K562 treated with DMSO at 1 percent for 24 hours (cell line): ENCODE measurements around the gene ARHGAP4. TPM values are rescaled to one million over a fixed set of nuclear protein-coding genes. Genes with fewer than 3 reads are reported as not detected.

Source experiments
- total RNA-seq: library from RNA; unstranded; fragments of 300-600 nt; gene quantifications from 2 replicates; pipeline ENCODE4 v1.2.3, GENCODE V29; 2022; ENCODE audit warnings: low read depth; ENCODE audit not compliant: insufficient read depth

ARHGAP4 gene
- total RNA-seq = 90.5 and 104 TPM in 2 replicates

DNA sequence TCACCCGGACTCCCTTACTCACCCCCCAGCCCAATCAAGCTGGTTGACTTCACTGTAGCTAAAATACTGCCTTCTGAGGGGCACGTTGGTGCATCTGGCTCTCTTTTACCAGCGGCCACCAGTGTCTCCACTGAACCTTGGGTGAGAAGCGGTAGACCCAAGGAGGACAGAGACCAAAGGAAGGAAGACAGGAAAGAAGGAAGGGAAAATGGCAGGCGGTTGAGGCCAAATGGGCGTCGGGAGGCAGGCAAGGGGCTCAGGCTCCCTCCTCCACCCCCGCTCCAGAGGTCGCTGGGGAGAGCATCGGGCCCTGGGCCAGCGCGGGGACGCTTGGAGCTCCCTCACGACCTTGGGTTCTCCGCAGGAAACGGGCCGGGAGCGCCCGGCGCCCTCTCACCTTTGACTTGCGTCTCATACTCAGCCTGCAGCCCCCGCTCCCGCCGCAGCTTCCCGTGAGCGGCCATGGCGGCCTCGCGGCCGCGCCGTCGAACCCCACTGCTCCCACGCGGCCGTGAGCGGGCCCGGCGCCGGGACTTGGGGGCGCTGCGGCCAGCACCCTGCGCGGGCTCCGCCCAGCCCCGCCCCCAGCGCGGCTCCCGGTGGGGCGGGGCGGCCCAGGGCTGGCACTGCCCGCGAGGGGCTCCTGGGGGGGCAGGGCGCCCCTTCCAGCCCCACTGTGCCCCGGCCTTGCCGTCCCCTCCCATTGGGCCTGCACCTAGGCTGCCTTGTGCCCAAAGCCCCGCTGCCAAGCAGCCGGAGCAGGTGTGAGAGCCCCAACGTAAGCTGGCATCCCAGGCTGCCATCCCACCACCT is at the start of gene ARHGAP4:
TSS of gene ARHGAP4 (minus strand) at position 526 of the 813 bp plus-strand sequence. CDS start at position 464, 62 bp downstream.

GRCh38 chrX:153972368-153973126 is 46.5 kb upstream of the ARHGAP4 start, which contains the start of gene TMEM187:
Gene TMEM187 (plus strand): TSS chrX:153972754. CDS start chrX:153982063, 9,309 bp downstream.

DNA sequence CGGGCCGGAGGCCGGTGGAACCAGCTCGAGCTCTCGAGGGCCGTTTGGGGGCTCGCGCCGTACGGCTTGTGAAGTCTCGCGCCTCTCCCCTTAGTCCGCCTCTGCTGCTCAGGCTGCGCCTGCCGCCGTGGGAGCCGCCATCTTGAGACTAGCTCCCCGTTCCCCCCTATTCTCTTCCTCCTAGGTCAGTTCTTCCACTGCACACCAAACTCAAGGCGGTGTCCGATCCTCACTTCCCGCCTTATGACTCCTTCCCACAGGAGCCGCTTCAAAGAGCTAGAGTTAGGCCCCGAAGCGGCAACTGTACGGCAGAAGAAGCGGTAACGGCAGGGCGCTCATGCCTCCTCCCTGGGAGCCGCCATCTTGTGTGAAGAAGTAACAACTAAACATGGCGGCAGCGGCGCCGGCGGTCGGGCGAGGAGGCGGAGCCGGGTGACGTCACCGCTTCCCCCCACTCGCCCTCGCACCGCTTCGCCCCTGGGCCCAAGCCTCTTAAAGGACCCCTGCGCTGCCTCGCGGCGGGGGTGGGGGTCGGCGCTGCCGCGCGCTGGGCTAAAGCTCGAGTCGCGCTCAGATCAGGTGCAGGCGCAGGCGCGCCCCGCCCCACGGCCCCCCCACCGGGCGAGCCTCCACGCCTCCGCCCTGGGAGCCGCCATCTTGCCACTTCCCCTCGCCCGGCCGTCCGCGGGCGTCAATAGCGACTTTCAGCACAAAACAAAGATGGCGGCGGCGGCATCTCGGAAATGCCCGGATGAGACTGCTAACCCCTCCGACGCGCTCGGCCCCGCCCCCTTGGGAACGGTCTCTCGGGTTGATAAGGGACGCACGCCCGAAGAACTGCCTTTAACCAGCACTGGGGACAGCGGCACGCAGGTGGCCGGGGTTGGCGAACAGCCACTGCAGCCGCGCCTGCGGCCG is 45.6 kb upstream of the ARHGAP4 start, which contains the start of gene HCFC1:
TSS of gene HCFC1 (minus strand) at position 369 of the 918 bp plus-strand sequence. CDS start 978 bp downstream, outside the sequence.

GRCh38 chrX:153944140-153944799 is 18.2 kb upstream of the ARHGAP4 start, which contains the start of gene RENBP:
Gene RENBP (minus strand): TSS chrX:153944643. CDS start chrX:153944610, 33 bp downstream.

DNA sequence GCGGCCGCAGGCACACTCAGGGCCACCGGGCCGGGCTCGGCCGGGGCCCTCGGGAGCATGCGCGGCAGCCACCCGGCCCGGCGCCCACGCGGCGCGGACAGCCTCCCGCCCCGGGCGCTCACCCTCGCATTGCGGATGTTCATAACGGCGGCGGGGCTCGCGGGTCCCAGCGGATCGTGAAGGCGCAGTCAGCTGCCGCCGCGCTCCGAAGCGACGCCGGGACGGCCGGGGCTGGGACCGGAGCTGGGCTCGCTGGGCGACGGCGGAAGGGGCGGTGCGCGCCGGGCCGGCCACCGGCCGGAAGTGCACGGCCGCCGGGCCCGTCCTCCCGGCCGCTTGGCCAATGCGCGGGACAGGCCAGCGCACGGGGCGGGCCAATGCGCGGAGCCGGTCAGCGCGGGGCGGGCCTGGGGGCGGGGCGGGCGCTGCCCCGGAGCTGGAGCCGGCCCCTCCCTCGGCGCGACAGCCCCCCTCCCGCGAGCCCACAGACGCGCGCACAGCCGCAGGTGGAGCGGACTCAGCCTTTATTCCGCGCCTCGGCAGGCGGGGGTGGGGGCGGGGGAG is 8.8 kb upstream of the ARHGAP4 start, which contains the start of gene NAA10:
TSS of gene NAA10 (minus strand) at position 276 of the 564 bp plus-strand sequence. CDS start at position 143, 133 bp downstream.

DNA sequence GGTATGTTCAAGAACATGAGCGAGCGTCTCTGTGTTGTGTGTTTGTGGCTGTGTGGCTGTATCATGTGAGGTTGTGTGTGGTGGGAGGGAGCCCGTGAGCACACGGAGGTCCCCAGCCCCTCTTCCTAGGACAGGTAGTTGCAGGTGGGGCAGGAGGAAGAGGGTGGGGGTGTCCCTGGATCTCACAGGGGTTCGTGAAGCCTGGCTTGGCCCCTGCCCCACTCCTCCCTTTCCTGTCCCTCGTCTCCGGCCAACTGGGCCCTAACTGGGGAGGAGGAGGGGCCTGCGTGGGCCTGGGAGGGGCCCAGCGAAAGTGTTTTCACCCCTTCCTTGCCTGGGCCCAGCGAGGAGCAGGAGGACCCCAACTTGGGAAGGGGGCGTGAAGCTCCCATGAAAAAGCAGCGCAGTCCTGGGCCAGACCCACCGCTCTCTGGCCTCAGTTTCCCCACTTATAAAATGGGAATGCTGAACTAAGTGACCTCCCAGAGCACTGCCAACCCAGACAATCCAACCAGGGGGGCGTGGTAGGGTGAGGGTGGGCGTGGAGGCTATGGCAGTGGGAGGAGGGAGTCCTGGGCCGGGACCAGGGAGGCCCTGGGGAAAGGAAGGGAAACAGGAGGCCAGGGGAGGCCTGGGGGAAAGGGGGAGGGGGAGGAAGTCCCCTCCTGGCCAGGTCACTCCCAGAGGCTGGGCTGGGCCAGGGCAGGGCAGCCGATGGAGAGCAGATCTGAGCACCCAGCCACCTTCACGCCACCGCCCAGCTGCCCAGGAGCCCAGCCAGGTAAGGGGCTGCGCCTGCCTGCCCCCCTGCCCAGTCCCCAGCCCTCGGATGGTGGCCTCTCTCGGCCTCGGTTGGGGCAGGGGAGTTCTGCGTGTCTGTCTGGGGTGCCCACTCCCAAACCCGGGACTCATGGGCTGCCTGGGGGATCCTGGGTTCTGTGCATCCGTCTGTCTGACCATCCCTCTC is 21.8 kb downstream of the ARHGAP4 start, which contains the start of gene AVPR2:
TSS of gene AVPR2 (plus strand) at position 683 of the 967 bp plus-strand sequence. CDS start 473 bp downstream, outside the sequence.

GRCh38 chrX:153885968-153886903 is 39.8 kb downstream of the ARHGAP4 start, which contains the start of gene L1CAM:
Gene L1CAM (minus strand): TSS chrX:153886173. CDS start chrX:153875836, 10,337 bp downstream.

Other genes with a start within 250 kb of the ARHGAP4 start
- gene SLC6A8, start 238.3 kb downstream of the ARHGAP4 start, total RNA-seq = 44.3 and 46.8 TPM in 2 replicates
- gene BCAP31, start 201.9 kb downstream of the ARHGAP4 start, total RNA-seq = 217 and 219 TPM in 2 replicates
- 47.5 and 48.3 TPM in 2 replicates for gene ABCD1, start 201.4 kb downstream of the ARHGAP4 start, total RNA-seq
- 0.75 and 3.0 TPM in 2 replicates for gene PLXNB3, start 162.0 kb downstream of the ARHGAP4 start, total RNA-seq
- gene SRPK3, start 145.2 kb downstream of the ARHGAP4 start, total RNA-seq = 0.13 TPM in 1 of 2 replicates, not detected in the other
- gene IDH3G, start 131.9 kb downstream of the ARHGAP4 start, total RNA-seq = 94.7 and 98.9 TPM in 2 replicates
- gene SSR4, start 131.6 kb downstream of the ARHGAP4 start, total RNA-seq = 700 and 858 TPM in 2 replicates
- not detected in 2 replicates for gene PDZD4, start 95.7 kb downstream of the ARHGAP4 start, total RNA-seq
- 0.61 and 0.90 TPM in 2 replicates for gene L1CAM, start 40.1 kb downstream of the ARHGAP4 start, total RNA-seq
- gene AVPR2, start 21.6 kb downstream of the ARHGAP4 start, total RNA-seq = 0.45 and 1.8 TPM in 2 replicates
- 120 and 121 TPM in 2 replicates for gene NAA10, start 8.8 kb upstream of the ARHGAP4 start, total RNA-seq
- 66.4 and 66.6 TPM in 2 replicates for gene RENBP, start 18.4 kb upstream of the ARHGAP4 start, total RNA-seq
- 64.2 and 66.3 TPM in 2 replicates for gene HCFC1, start 45.6 kb upstream of the ARHGAP4 start, total RNA-seq
- gene TMEM187, start 46.5 kb upstream of the ARHGAP4 start, total RNA-seq = 20.6 and 22.6 TPM in 2 replicates
- gene IRAK1, start 93.6 kb upstream of the ARHGAP4 start, total RNA-seq = 180 and 181 TPM in 2 replicates
- gene MECP2, start 171.5 kb upstream of the ARHGAP4 start, total RNA-seq = 38.4 and 41.9 TPM in 2 replicates
- gene OPN1LW, start 218.0 kb upstream of the ARHGAP4 start, total RNA-seq = not detected in 2 replicates